ENCODE results near the gene DFFA. TPM values are rescaled to one million over a fixed set of nuclear protein-coding genes. Genes with fewer than 3 reads are reported as not detected.

DFFA gene
- polyA plus RNA-seq, 3 donors = 11.0 to 17.8 (median 17.3) TPM

- no peaks in the 10 kb centered on the region for H3K9me3 ChIP-seq (replicated peaks in 1 of 2; ENCODE audit: control insufficient read depth in 1 of 2, insufficient read depth in 1 of 2, low read length in 2 of 2)
- no peaks in the 10 kb centered on the region for H3K9me3 Mint-ChIP-seq
- peaks cover 21 to 37% of the 10 kb centered on the region in 2 donors for H3K36me3 Mint-ChIP-seq
- intact Hi-C loops (cut with micrococcal nuclease) = no loop called here
- no peak overlapping the region for H3K9ac ChIP-seq (ENCODE audit: insufficient read depth, low read length, poor library complexity, severe bottlenecking)
- H3K27me3 ChIP-seq (ENCODE audit: control insufficient read depth in 2 of 2, insufficient read depth in 2 of 2, low read length in 2 of 2) = no peaks in the 10 kb centered on the region
- H3K27me3 Mint-ChIP-seq (ENCODE audit: low read depth in 3 of 3) = peaks cover 0 to 2% (median 0%) of the 10 kb centered on the region in 3 donors
- no peak overlapping the region for H3K27ac ChIP-seq (ENCODE audit: low read depth in 1 of 2, low read length in 2 of 2)
- WGBS (ENCODE audit: insufficient coverage) = 100% methylated on average over 5 of the region's 8 CpGs
- H3K4me3 Mint-ChIP-seq = no peak overlapping the region
- TF ChIP-seq CTCF (IDR thresholded peaks at IDR 0.05) = no peak
- peaks cover 77% of the 10 kb centered on the region for H4K20me1 ChIP-seq (ENCODE audit: insufficient read depth, low read length)
- no peak for DNase-seq
- no peak overlapping the region for H3K4me3 ChIP-seq (replicated peaks in 1 of 3; ENCODE audit: low read depth in 2 of 3, low read length in 3 of 3)
- no peak overlapping the region for H2AFZ ChIP-seq (ENCODE audit: insufficient read depth, low read depth, low read length, poor library complexity, severe bottlenecking)
- no peak overlapping the region for H3K4me2 ChIP-seq (replicated peaks; ENCODE audit: extremely low read depth, low read length, poor library complexity, severe bottlenecking)
- H3K36me3 ChIP-seq (replicated peaks in 1 of 2; ENCODE audit: control insufficient read depth in 1 of 2, insufficient read depth in 2 of 2, low read length in 2 of 2) = peaks cover 0 to 19% of the 10 kb centered on the region in 2 donors
- peak overlapping the region in 4 of 7 donors; percentile 36 to 58 (median 53) for H3K27ac Mint-ChIP-seq
- H3K4me1 ChIP-seq (ENCODE audit: control insufficient read depth in 1 of 2, insufficient read depth in 2 of 2, low read length in 2 of 2) = peaks cover 5 to 8% of the 10 kb centered on the region in 2 donors
- peaks cover 58% of the 10 kb centered on the region for H3K79me2 ChIP-seq (ENCODE audit: insufficient read depth, low read length)
- H3K4me1 Mint-ChIP-seq = peaks cover 11% of the 10 kb centered on the region
Observed at GRCh38 chr1:10516925-10517676, 44.8 kb upstream of the DFFA start.

GRCh38 chr1:10515976-10516750, 43.8 kb upstream of the DFFA start:
- H3K4me2 ChIP-seq (replicated peaks; ENCODE audit: extremely low read depth, low read length, poor library complexity, severe bottlenecking) = no peak overlapping the region
- no peaks in the 10 kb centered on the region for H3K9me3 Mint-ChIP-seq
- H3K27ac ChIP-seq (ENCODE audit: low read depth in 1 of 2, low read length in 2 of 2) = no peak overlapping the region
- no peaks in the 10 kb centered on the region for H3K9me3 ChIP-seq (replicated peaks in 1 of 2; ENCODE audit: control insufficient read depth in 1 of 2, insufficient read depth in 1 of 2, low read length in 2 of 2)
- DNase-seq = no peak
- no peak overlapping the region for H3K4me3 Mint-ChIP-seq
- peak overlapping the region in 1 of 7 donors; percentile 44 for H3K27ac Mint-ChIP-seq
- WGBS (ENCODE audit: insufficient coverage) = 94% methylated on average over 5 of the region's 6 CpGs
- peaks cover 0 to 15% of the 10 kb centered on the region in 2 donors for H3K36me3 ChIP-seq (replicated peaks in 1 of 2; ENCODE audit: control insufficient read depth in 1 of 2, insufficient read depth in 2 of 2, low read length in 2 of 2)
- H3K4me1 ChIP-seq (ENCODE audit: control insufficient read depth in 1 of 2, insufficient read depth in 2 of 2, low read length in 2 of 2) = peaks cover 9 to 13% of the 10 kb centered on the region in 2 donors
- no peak overlapping the region for H3K9ac ChIP-seq (ENCODE audit: insufficient read depth, low read length, poor library complexity, severe bottlenecking)
- no peak overlapping the region for H2AFZ ChIP-seq (ENCODE audit: insufficient read depth, low read depth, low read length, poor library complexity, severe bottlenecking)
- intact Hi-C loops (cut with micrococcal nuclease) = no loop called here
- peaks cover 0 to 2% (median 0%) of the 10 kb centered on the region in 3 donors for H3K27me3 Mint-ChIP-seq (ENCODE audit: low read depth in 3 of 3)
- peaks cover 76% of the 10 kb centered on the region for H4K20me1 ChIP-seq (ENCODE audit: insufficient read depth, low read length)
- peaks cover 67% of the 10 kb centered on the region for H3K79me2 ChIP-seq (ENCODE audit: insufficient read depth, low read length)
- H3K4me3 ChIP-seq (replicated peaks in 1 of 3; ENCODE audit: low read depth in 2 of 3, low read length in 3 of 3) = no peak overlapping the region
- H3K36me3 Mint-ChIP-seq = peaks cover 22 to 37% of the 10 kb centered on the region in 2 donors
- H3K27me3 ChIP-seq (ENCODE audit: control insufficient read depth in 2 of 2, insufficient read depth in 2 of 2, low read length in 2 of 2) = no peaks in the 10 kb centered on the region
- H3K4me1 Mint-ChIP-seq = peaks cover 16% of the 10 kb centered on the region
- TF ChIP-seq CTCF (IDR thresholded peaks at IDR 0.05) = no peak

Data from CD14-positive monocyte (primary cell).